Heart left ventricle (tissue), 16 donors: ENCODE data around the gene GAMT. TPM values are rescaled to one million over a fixed set of nuclear protein-coding genes. Genes with fewer than 3 reads are reported as not detected.
A peak's percentile ranks its signal among the peaks of the same experiment; 100 is the strongest.

Experiments used
- ATAC-seq, 4 donors: fragments of 200-7000 bp; cut with Tn5 transposase; one replicate each; pipeline ENCODE4 v1.9.1; 2020 to 2022; ENCODE audit warnings: moderate library complexity in 4 of 4, mild to moderate bottlenecking in 3 of 4, moderate number of reproducible peaks in 1 of 4
- DNase-seq, 5 donors: peaks; one replicate each; pipeline ENCODE4 v3.0.0-alpha.2; 2020
- H3K27ac ChIP-seq, 12 donors: fragments of 200-600 bp; sonication (generic) in 4 of 12; one replicate each; pipeline versions ENCODE4 v1.5.0 to v1.8.0; 2016 to 2022; ENCODE audit warnings: mild to moderate bottlenecking in 2 of 12
- H3K27me3 ChIP-seq, 9 donors: fragments of 200-600 bp; sonication (generic) in 2 of 9; one replicate each; pipeline versions ENCODE4 v1.5.1 to v1.8.0; 2016 to 2022; ENCODE audit warnings: mild to moderate bottlenecking in 3 of 9
- H3K36me3 ChIP-seq, 9 donors: fragments of 200-600 bp; sonication (generic) in 2 of 9; one replicate each; pipeline versions ENCODE4 v1.5.0 to v1.8.0; 2018 to 2022; ENCODE audit warnings: mild to moderate bottlenecking in 2 of 9
- H3K4me1 ChIP-seq, 12 donors: fragments of 200-600 bp; sonication (generic) in 4 of 12; one replicate each; pipeline versions ENCODE4 v1.5.0 to v1.8.0; 2016 to 2022; ENCODE audit warnings: mild to moderate bottlenecking in 3 of 12
- H3K4me3 ChIP-seq, 12 donors: fragments of 200-600 bp; sonication (generic) in 4 of 12; one replicate each; pipeline versions ENCODE4 v1.5.0 to v1.8.0; 2017 to 2022; ENCODE audit warnings: mild to moderate bottlenecking in 9 of 12, moderate library complexity in 4 of 12
- H3K9me3 ChIP-seq, 12 donors: fragments of 200-600 bp; sonication (generic) in 4 of 12; one replicate each; pipeline versions ENCODE4 v1.5.0 to v1.8.0; 2016 to 2022; ENCODE audit warnings: mild to moderate bottlenecking in 1 of 12
- CTCF ChIP-seq, 12 donors: fragments of 200-600 bp; sonication (generic) in 4 of 12; IDR thresholded peaks; one replicate each; pipeline versions ENCODE4 v1.5.0 to v1.8.0; 2018 to 2022; ENCODE audit warnings: antibody characterized with exemption in 12 of 12, mild to moderate bottlenecking in 5 of 12
- POLR2A ChIP-seq, 2 donors: fragments of 450-650 bp; IDR thresholded peaks; one replicate each; pipeline ENCODE4 v1.6.1; 2017; ENCODE audit warnings: antibody characterized with exemption in 2 of 2, mild to moderate bottlenecking in 2 of 2, moderate library complexity in 2 of 2
- WGBS, 4 donors: extraction: QIAGEN DNeasy Blood & Tissue Kit in 2 of 4; methylation state at CpG; one replicate each; pipeline versions ENCODE4 v1.1.5 to v1.1.7; 2013 to 2018; 5-methylcytosine and 5-hydroxymethylcytosine counted together
- intact Hi-C, 10 donors: fragments of 100-400 bp; cut with DNase I; formaldehyde crosslinking; loops; one replicate each; pipeline versions ENCODE4 v1.11.1 to v1.14.2; 2022
- polyA plus RNA-seq, 2 donors: library from polyadenylated mRNA; stranded (reverse); fragments of 200-250 nt; gene quantifications; one replicate each; pipeline ENCODE4 v1.2.3, GENCODE V29; 2013
- total RNA-seq, 9 donors: library from RNA; depleted of rRNA in 2 of 9; stranded (reverse); fragments of >200 nt in 2 of 9; fragmentation: NEBNext Ultra II Directional in 3 of 9; extraction: Animal tissue kit (Norgen Biotek cat#: 25700) in 3 of 9; gene quantifications; one replicate each; pipeline versions ENCODE4 v1.1.0 to v1.2.4, GENCODE V29; 2016 to 2023
- donor health status: ischemic (EF 13 %, LVEDD 7.1; RV severe dilation, severe dysfunction).
- donor health status: healthy with polysubstance abuse.
- donor health status: DM: no; HTN: yes; CAD: no.
- donor health status: DM: no; HTN: no; CAD: no.
- donor health status: ischemic (EF 25% LVEDD 6.9; RV normal size, moderate dysfunction).
- donor health status: ischemic (EF 25% LVEDD 5.7; RV mildly dilated, moderate dysfunction).
- donor health status: healthy.
- donor health status: DM: yes; HTN: yes; CAD: no.
- donor health status: ischemic (EF 35%, LVEDD 5.7; RV mildly dilated, moderate dysfunction).
- donor health status: nonischemic (EF 11% LVEDD 7.7; RV severe dilation, severe dysfunction).
- donor health status: DM: yes; HTN: yes; CAD: no.
- donor health status: PGD.
- donor health status: ischemic (EF 29% LVEDD 5.4; RV normal size, mild dysfunction).
- donor health status: nonischemic (EF 23%, LVEDD 6.1; RV moderate dilation, normal function).

The GAMT gene
- total and polyA plus RNA-seq, 11 donors, result 21.9 to 180 (median 62.5) TPM

- Histone ChIP-seq H3K27me3 (no peaks in the 10 kb centered on the region), H3K9me3 (no peaks in the 10 kb centered on the region), H3K36me3 (peaks cover 0 to 92% (median 88%) of the 10 kb centered on the region in 9 donors), H3K4me3 (no peak overlapping the region), H3K4me1 (peaks cover 0 to 30% (median 7%) of the 10 kb centered on the region in 12 donors), H3K27ac (peak overlapping the region in 1 of 12 donors; percentile 38)
- intact Hi-C loops, result no loop called here
- ATAC-seq (no peak), DNase-seq (no peak)
- WGBS, 4 donors, result 92 to 93% (median 92%) methylated on average over 33 to 40 of the region's 40 CpGs
- TF ChIP-seq CTCF (IDR thresholded peaks at IDR 0.05), result no peak
These were observed 22.3 kb upstream of the GAMT start for GRCh38 chr19:1423436-1424191.

GRCh38 chr19:1422943-1423342, 21.6 kb upstream of the GAMT start:
- H3K27ac ChIP-seq, result peak overlapping the region in 2 of 12 donors; percentile 7 to 38
- H3K27me3 ChIP-seq, result no peaks in the 10 kb centered on the region
- H3K4me3 ChIP-seq, result no peak overlapping the region
- TF ChIP-seq CTCF (IDR thresholded peaks at IDR 0.05) (no peak), POLR2A (IDR thresholded peaks at IDR 0.05) (no peak)
- ATAC-seq, result no peak
- DNase-seq, result no peak
- intact Hi-C loops, result no loop called here
- peaks cover 0 to 92% (median 83%) of the 10 kb centered on the region in 9 donors for H3K36me3 ChIP-seq
- H3K4me1 ChIP-seq, result peaks cover 0 to 31% (median 13%) of the 10 kb centered on the region in 12 donors
- H3K9me3 ChIP-seq, result no peaks in the 10 kb centered on the region
- WGBS, 4 donors, result 87 to 94% (median 92%) methylated on average over 22 to 24 of the region's 24 CpGs

GRCh38 chr19:1422360-1422759, 21.0 kb upstream of the GAMT start:
- no peak for TF ChIP-seq POLR2A (IDR thresholded peaks at IDR 0.05)
- TF ChIP-seq CTCF (IDR thresholded peaks at IDR 0.05), result no peak
- H3K27ac ChIP-seq, result peak overlapping the region in 2 of 12 donors; percentile 7 to 44
- DNase-seq, result no peak
- no peaks in the 10 kb centered on the region for H3K9me3 ChIP-seq
- H3K4me1 ChIP-seq, result peaks cover 0 to 37% (median 19%) of the 10 kb centered on the region in 12 donors
- no peak for ATAC-seq
- intact Hi-C loops, result no loop called here
- WGBS, 4 donors, result 65 to 74% (median 69%) methylated on average over 14 to 16 of the region's 16 CpGs
- H3K27me3 ChIP-seq, result no peaks in the 10 kb centered on the region
- H3K4me3 ChIP-seq, result no peak overlapping the region
- peaks cover 0 to 92% (median 78%) of the 10 kb centered on the region in 9 donors for H3K36me3 ChIP-seq

GRCh38 chr19:1421958-1422305, 20.6 kb upstream of the GAMT start:
- WGBS, 4 donors, result 82 to 86% (median 83%) methylated on average over 21 to 22 of the region's 22 CpGs; no CpG with 5 or more reads in 1 of the 4 donors
- peaks cover 0 to 92% (median 73%) of the 10 kb centered on the region in 9 donors for H3K36me3 ChIP-seq
- no peak for DNase-seq
- intact Hi-C loops, result no loop called here
- peaks cover 0 to 37% (median 23%) of the 10 kb centered on the region in 12 donors for H3K4me1 ChIP-seq
- H3K27ac ChIP-seq, result peak overlapping the region in 2 of 12 donors; percentile 7 to 44
- TF ChIP-seq POLR2A (IDR thresholded peaks at IDR 0.05) (no peak), CTCF (IDR thresholded peaks at IDR 0.05) (no peak)
- no peaks in the 10 kb centered on the region for H3K27me3 ChIP-seq
- no peaks in the 10 kb centered on the region for H3K9me3 ChIP-seq
- H3K4me3 ChIP-seq, result no peak overlapping the region
- ATAC-seq, result no peak
